Measurements from ENCODE around the gene RRN3.
A peak's percentile ranks its signal among the peaks of the same experiment; 100 is the strongest.
"Not testable (repeated sequence)": the region's sequence is repeated elsewhere in the genome, so short reads cannot be mapped to it uniquely, and the experiment has no call there.

RRN3 gene

GRCh38 chr16:15100372-15100987 is 6.4 kb upstream of the RRN3 start:
- H3K27ac ChIP-seq, result not testable (repeated sequence)

- not testable (repeated sequence) for H3K27ac ChIP-seq
These were observed 5.4 kb upstream of the RRN3 start for GRCh38 chr16:15099366-15099909.

- not testable (repeated sequence) for H3K27ac ChIP-seq
These were observed 2.5 kb upstream of the RRN3 start for GRCh38 chr16:15096583-15096972.

- H3K27ac ChIP-seq, result peak overlapping the region; percentile 41
These were observed 509 bp downstream of the RRN3 start for GRCh38 chr16:15093571-15093954.

GRCh38 chr16:15090663-15091269 is 3.3 kb downstream of the RRN3 start:
- TF ChIP-seq CTCF (conservative IDR thresholded peaks at IDR 0.05), result peak; percentile 18; the same call in 1 of the 2 replicates
- H3K27ac ChIP-seq, result not testable (repeated sequence)

- H3K27ac ChIP-seq, result not testable (repeated sequence)
These were observed 11.3 kb downstream of the RRN3 start for GRCh38 chr16:15082788-15083187.

- H3K27ac ChIP-seq, result not testable (repeated sequence)
These were observed 13.2 kb downstream of the RRN3 start for GRCh38 chr16:15080883-15081282.

GRCh38 chr16:15076161-15076560 is 17.9 kb downstream of the RRN3 start:
- H3K27ac ChIP-seq, result not testable (repeated sequence)

GRCh38 chr16:15073101-15073500 is 21.0 kb downstream of the RRN3 start:
- no peak overlapping the region for H3K27ac ChIP-seq
- TF ChIP-seq CTCF (conservative IDR thresholded peaks at IDR 0.05), result no peak

- not testable (repeated sequence) for H3K27ac ChIP-seq
- peak; percentile 44 for TF ChIP-seq CTCF (conservative IDR thresholded peaks at IDR 0.05)
These were observed 21.9 kb downstream of the RRN3 start for GRCh38 chr16:15071916-15072769.

GRCh38 chr16:15071013-15071412 is 23.1 kb downstream of the RRN3 start:
- not testable (repeated sequence) for H3K27ac ChIP-seq

GRCh38 chr16:15066690-15067089 is 27.4 kb downstream of the RRN3 start:
- not testable (repeated sequence) for H3K27ac ChIP-seq

GRCh38 chr16:15065961-15066360 is 28.1 kb downstream of the RRN3 start:
- H3K27ac ChIP-seq, result not testable (repeated sequence)

GRCh38 chr16:15062085-15062810 is 31.8 kb downstream of the RRN3 start:
- H3K27ac ChIP-seq, result peak overlapping the region; percentile 61; the same call in 1 of the 2 replicates

Data from VCaP (cell line).